GM18907 (cell line): ENCODE results near the gene CHCHD3.

Source experiments
- ATAC-seq: cut with Tn5 transposase; IDR thresholded peaks from one replicate; pipeline ENCODE4 v1.9.1; 2021; ENCODE audit warnings: mild to moderate bottlenecking, moderate library complexity; ENCODE audit not compliant: unreplicated experiment

The CHCHD3 gene

GRCh38 chr7:132755538-132756483 lies 326.1 kb downstream of the CHCHD3 start:
- ATAC-seq: no peak

- no peak for ATAC-seq
These were observed 329.5 kb downstream of the CHCHD3 start for GRCh38 chr7:132752431-132752830.

- ATAC-seq: no peak
These were observed 330.6 kb downstream of the CHCHD3 start for GRCh38 chr7:132751244-132751647.

DNA sequence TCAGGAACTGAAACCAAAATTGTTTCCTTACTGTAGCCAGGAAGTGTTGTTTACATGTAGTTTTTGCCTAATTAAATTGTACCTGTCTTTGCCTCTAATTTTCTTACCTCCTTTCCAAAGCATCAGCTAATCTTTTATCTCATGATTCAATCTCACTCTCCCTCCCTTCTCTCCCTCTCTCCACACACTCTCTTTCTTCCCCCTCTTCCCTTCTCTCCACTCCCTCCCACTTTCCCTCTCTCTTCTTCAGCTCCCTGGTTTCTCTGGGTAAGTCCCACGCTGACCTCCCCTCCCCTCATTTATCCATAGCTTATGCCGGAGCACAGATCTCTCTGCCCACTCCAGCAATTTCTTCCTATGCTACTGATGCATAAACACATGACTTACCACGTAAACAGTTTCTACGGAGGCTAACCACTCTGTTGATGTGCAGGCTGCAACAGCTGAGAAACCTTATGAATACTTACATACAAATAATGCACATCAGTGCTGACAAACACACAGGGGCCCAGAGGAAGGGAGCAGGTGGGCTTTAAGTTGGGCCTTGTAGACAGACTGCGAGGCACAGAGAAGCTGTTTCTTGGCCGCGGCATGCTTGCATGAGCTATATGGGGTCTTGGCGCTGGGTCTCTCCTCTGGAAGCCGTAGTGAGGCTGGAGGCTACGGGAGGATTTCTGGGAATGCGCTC lies 331.2 kb downstream of the CHCHD3 start:
- no peak for ATAC-seq

GRCh38 chr7:132750096-132750495 lies 331.8 kb downstream of the CHCHD3 start:
- no peak for ATAC-seq

DNA sequence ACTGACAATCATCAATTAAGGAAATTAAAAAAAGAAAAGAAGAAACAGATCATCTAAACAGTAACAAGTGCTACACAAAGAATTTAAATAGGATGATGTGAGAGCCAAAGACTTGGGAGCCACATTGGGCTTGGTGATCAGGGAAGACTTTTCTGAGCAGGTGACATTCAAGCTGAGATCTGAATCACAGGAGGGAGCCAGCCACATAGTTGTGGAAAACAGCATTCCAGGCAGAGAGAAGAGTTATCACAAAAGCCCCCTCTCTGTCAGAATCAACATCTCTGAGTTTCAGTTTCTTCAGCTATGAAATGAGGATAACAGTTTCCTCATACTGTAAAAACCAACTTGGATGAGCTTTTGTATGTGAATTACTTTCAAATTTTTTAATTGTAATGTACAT lies 336.4 kb downstream of the CHCHD3 start:
- no peak for ATAC-seq

- no peak for ATAC-seq
These were observed 337.9 kb downstream of the CHCHD3 start for GRCh38 chr7:132743974-132744373.

GRCh38 chr7:132742189-132742612 lies 339.7 kb downstream of the CHCHD3 start:
- ATAC-seq: no peak

DNA sequence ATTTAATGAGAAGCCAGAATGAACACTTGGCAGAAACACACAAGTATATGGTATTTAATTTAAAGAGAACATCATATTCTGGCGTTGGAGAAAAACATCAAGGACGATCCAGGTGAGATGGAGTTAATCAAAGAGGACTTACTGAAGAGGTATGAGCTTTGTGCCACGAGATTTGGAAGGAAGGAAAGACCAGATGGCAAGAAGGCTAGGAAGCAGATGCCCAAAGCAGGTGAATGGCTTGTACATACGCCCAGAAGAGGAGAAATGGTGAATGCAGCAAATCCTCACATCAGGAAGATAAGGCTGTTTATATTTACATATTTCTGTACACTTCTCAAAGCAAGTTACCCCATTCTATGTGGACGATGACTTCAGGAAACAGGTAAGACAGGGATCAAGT lies 341.7 kb downstream of the CHCHD3 start:
- ATAC-seq: no peak

- no peak for ATAC-seq
These were observed 342.5 kb downstream of the CHCHD3 start for GRCh38 chr7:132739271-132739955.

- ATAC-seq: no peak
These were observed 343.6 kb downstream of the CHCHD3 start for GRCh38 chr7:132738254-132738653.

GRCh38 chr7:132735476-132735875 lies 346.4 kb downstream of the CHCHD3 start:
- no peak for ATAC-seq
